Fibroblast of lung (primary cell): ENCODE results near the gene KRTAP12-4.
"Not testable (repeated sequence)": the region's sequence is repeated elsewhere in the genome, so short reads cannot be mapped to it uniquely, and the experiment has no call there.

Experiments used
- CTCF ChIP-seq, 2 donors: IDR thresholded peaks in 1 of 2; conservative IDR thresholded peaks in 1 of 2; 1 replicate in 1 of 2; 2 replicates in 1 of 2; pipeline ENCODE4 v1.5.1; 2011 to 2012; ENCODE audit warnings: low read length in 2 of 2, control low read depth in 1 of 2, inconsistent platforms in 1 of 2, low read depth in 1 of 2, mild to moderate bottlenecking in 1 of 2
- EZH2 ChIP-seq: IDR thresholded peaks from 2 replicates; pipeline ENCODE4 v1.5.1; 2012; ENCODE audit warnings: low read length, control low read depth, mild to moderate bottlenecking; ENCODE audit errors: missing control alignments

DNA sequence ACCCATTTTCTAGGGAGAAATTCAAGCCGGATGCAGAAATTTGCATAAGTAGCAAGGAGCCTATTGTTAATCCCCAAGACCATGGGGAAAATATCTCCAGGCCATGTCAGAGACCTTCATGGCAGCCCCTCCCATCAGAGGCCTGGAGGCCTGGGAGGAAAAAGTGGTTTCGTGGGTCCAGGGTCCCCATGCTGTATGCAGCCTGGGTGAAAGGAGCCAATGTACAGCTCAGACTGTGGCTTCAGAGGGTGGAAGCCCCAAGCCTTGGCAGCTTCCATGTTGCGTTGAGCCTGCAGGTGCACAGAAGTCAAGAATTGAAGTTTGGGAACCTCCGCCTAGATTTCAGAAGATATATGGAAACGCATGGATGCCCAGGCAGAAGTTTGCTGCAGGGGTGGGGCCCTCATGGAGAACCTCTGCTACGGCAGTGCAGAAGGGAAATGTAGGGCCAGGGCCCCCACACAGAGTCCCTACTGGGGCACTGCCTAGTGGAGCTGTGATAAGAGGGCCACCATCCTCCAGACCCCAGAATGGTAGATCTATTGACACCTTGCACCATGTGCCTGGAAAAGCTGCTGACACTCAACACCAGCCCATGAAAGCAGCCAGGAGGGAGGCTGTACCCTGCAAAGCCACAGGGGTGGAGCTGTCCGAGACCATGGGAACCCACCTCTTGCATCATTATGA lies 44.2 kb downstream of the KRTAP12-4 start:
- TF ChIP-seq CTCF (conservative IDR thresholded peaks at IDR 0.05 in 1 of 2, IDR thresholded peaks at IDR 0.05 in 1 of 2; ENCODE audit: low read depth in 1 of 2, low read length in 2 of 2); EZH2: not testable (repeated sequence)
